GM10266 (cell line): ENCODE measurements around the gene TYK2.

Experiments
- DNase-seq: peaks from one replicate; pipeline ENCODE4 v3.0.0; 2012; ENCODE audit errors: extremely low spot score
- TF ChIP-seq, protein P1 (sequence below): IDR thresholded peaks from 2 replicates; pipeline ENCODE4 v1.5.1; 2012; ENCODE audit warnings: mild to moderate bottlenecking, low read depth; ENCODE audit not compliant: control insufficient read depth, insufficient read depth; ENCODE audit errors: missing control alignments

Gene TYK2

DNA sequence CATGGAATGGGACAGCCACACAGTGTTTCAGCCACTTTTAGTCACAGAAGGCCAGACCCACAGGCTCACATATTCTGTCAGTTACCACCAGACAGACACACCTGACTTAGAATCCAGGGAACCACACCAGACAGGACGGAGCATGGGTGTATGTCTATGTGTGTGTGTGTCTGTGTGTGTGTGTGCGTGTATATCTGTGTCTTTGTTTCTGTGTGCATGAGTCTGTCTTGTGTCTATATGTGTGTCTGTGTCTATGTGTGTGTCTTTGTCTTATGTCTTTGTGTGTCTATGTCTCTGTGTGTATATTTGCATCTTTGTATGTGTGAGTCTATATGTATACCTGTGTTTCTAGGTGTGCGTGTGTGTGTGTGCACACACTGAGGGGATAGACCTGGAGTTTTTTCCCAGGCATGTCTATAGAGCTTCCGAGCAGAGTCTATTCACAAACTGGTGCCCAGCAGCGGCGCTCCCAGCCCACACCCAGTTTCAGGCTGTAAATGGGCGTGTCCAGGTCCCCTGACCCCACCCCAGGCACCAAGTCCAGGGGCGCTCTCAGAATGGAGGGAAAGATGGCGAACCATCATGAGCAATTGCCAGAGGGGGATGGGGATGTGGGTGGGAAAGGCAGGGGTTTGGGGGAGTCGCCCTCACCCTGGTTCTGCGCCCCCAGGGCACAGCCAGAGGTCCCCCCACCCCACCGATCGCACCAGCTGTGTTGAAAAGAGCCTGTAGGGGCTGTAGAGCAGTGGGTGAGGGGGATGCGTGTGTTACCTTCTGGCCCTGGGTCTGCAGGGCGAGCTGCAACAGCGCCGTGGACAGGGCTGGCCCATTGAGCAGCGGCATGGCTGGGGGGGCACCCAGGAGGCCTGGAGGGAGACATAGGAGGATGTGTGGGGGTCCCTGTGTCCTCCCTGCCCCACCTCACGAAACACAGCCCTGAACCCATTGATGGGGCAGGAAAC lies 58.2 kb downstream of the TYK2 start:
- DNase-seq: no peak
- TF ChIP-seq, protein P1, sequence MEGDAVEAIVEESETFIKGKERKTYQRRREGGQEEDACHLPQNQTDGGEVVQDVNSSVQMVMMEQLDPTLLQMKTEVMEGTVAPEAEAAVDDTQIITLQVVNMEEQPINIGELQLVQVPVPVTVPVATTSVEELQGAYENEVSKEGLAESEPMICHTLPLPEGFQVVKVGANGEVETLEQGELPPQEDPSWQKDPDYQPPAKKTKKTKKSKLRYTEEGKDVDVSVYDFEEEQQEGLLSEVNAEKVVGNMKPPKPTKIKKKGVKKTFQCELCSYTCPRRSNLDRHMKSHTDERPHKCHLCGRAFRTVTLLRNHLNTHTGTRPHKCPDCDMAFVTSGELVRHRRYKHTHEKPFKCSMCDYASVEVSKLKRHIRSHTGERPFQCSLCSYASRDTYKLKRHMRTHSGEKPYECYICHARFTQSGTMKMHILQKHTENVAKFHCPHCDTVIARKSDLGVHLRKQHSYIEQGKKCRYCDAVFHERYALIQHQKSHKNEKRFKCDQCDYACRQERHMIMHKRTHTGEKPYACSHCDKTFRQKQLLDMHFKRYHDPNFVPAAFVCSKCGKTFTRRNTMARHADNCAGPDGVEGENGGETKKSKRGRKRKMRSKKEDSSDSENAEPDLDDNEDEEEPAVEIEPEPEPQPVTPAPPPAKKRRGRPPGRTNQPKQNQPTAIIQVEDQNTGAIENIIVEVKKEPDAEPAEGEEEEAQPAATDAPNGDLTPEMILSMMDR: no peak

DNA sequence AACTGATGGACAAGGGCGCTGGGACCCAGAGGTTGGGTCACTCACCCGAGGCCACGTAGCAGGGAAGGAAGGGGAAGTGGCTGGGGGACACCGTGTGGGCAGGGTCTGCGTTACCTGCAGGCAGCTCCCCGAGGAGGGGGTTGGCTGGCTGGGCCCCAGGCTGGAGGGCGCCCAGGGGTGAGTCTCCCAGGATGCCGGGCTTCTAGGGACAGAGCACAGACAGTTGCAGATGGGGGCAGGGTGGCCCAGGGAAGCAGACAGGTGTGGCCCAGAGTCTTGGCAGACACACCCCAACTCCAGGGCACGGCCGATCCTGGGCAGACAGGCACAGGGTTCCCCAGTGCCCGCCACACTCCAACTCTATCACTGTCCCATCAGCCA lies 59.0 kb downstream of the TYK2 start:
- TF ChIP-seq, protein P1: no peak
- no peak for DNase-seq

DNA sequence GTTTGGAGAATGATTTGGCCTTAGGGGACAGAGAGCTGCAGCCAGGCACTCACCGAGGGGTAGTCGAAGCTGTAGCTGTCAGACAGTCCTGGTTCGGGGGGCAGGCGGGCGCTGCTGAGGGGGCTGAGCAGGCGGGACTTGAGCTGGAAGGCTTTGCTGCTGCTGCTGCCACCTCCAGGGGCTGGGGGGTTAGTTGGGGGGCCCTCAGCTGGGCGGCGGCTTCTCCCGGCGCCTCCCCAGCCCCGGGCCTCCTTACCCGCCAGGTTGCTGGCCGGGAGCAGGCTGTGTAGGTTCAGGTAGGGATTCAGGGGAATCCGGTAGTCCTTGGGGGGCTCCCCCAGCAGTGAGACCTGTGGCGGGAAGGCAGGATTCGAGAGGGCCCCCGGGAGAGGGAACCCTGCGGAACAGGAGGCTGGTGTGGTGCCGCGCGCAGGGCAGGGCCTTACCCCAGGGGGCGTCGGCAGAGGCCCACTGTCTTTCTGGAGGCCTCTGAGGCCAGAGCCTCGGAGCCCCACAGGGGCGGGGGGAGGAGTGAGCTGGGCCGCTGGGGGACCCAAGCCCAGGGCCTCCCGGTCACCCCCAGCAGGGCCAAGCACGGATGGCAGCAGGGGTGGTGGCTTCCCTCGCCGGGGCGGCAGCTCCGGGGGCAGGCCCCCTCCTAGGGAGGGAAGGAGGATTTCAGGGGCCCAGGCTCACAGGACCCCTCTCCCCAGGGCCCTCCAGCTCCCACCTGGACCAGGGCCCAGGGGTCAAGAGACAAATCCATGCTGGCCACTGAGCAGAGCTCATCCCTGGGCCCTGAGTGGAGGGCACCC lies 59.6 kb downstream of the TYK2 start:
- TF ChIP-seq, protein P1: no peak
- DNase-seq: no peak

DNA sequence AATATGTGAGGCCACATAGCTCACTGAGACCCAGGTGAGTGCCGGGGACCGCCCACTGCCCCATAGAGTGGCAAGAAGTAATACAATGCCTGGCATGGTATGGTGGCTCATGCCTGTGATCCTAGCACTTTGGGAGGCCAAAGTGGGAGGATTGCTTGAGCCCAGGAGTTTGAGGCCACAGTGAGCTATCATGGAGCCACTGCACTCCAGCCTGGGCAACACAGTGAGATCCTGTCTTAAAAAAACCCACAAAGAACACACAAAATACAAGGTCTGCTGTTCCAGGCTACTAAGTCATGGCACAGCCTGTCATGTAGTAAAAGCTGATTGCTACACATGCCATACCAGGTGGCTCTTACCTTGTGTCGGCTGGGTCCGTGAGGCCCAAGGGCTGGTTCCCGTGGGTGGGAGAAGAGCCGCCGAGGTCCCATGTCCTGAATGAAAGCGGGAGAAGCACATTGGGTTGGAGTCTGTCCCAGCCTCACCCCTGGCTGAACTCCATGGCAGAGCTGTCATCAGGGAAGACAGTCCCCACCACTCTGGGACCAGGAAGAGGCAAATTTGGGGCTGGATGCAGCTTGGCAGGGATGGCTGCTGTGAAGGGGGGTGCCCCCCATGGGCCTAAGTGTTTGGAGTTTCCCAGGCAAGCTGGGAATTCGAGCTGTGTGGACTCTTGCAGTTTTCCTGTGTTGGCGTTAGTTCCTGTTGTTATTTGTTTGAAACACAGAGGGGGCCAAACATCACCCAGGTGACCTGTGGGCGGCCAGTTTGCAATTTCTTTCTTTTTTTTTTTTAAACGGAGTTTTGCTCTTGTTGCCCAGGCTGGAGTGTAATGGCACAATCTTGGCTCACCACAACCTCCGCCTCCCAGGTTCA lies 61.3 kb downstream of the TYK2 start:
- TF ChIP-seq, protein P1: no peak

DNA sequence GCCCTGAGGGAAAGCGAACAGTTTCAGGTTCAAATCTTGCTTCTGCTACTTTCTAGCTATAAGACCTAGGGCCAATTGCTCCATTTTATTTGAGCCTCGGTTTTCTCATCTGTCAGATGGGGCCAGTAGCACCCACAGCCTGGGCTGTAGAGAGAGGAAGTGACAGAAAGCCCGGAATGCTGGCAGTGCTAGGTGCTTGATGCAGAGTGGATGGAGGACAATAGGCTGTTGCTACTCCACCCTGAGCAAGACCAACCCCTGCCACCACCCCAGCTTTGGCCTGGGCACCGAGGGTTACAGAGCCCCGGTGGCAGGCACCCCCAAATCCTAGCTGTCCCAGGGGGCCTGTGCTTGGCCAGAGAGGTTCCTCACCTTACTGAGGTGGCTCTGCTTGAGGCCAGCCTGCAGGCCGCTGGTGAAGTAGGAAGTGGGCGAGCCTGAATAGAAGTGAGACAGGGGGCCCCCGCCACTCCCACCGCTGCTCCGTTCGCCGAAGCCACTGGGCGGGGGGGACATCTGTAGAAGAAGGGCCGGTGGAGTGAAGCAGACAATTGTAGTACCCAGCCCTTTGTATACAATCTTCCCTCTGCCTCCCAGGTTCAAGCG lies 62.4 kb downstream of the TYK2 start:
- DNase-seq: no peak
- TF ChIP-seq, protein P1: no peak

More for the DNA sequence above, 61.3 kb downstream of the TYK2 start:
- DNase-seq: no peak

DNA sequence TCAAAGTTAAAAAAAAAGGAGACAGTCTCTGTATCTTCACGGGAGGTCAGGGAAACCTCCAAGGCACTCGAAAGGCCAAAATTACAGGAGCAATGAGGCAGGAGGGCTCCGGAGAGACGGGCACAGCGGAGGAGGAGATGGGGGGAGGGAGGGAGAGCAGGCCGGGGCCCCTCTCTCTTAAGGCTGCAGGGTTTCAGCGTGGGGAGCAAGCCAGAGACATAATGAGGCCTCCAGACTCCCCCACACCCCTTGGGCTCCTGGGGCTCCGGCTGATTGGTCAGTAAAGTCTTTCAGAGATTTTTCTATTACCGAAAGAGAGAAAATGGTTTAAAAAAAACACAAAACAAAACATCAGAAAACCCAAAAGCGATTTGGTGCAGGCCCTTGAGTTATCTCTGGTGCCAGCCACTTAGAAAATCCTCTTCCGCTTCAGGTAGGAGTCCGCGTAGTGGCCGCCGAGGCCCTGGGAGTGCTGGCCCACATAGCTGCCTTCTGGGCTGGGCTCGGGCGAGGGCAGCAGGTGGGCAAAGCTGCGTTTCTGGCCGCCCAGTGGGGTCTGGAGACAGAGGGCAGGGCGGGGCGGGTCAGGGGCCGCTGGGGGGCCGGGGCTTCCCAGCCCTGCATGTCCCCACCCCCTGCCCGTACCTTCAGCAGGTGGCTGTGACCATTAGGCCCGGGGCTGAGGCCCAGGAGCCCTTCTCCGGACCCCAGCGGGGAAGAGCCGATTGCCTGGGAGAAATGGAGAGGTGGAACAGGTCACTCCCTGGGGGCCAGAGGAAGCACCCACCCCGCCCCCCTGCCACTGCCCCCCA lies 63.1 kb downstream of the TYK2 start:
- no peak for DNase-seq
- TF ChIP-seq, protein P1: no peak
